H1 (cell line): ENCODE measurements around the gene FBXL17. TPM values are rescaled to one million over a fixed set of nuclear protein-coding genes. Genes with fewer than 3 reads are reported as not detected.

Experiments used
- ATF3 ChIP-seq: IDR thresholded peaks from 2 replicates; pipeline ENCODE4 v1.6.1; 2011; ENCODE audit warnings: low read depth, mild to moderate bottlenecking, low read length; ENCODE audit not compliant: insufficient read depth
- SP1 ChIP-seq: IDR thresholded peaks from 2 replicates; pipeline ENCODE4 v1.6.1; 2011; ENCODE audit warnings: low read depth, low read length
- polyA plus RNA-seq, 7 experiments: library from polyadenylated mRNA; depleted of rRNA in 3 of 7; stranded (reverse) in 5 of 7; unstranded in 2 of 7; fragments of >200 nt in 5 of 7; fragments of 200-250 nt in 2 of 7; gene quantifications; 1 replicate in 5 of 7; 2 replicates in 1 of 7; 4 replicates in 1 of 7; pipeline versions ENCODE4 v1.2.1 to v1.2.3, GENCODE V29; 2011 to 2013; ENCODE audit warnings: missing spikeins in 2 of 7, mixed read lengths in 2 of 7
- total RNA-seq: library from RNA; stranded (reverse); fragmentation: NEBNext Ultra II Directional; extraction: Animal tissue kit (Norgen Biotek cat#: 25700); gene quantifications from 2 replicates; pipeline ENCODE4 v1.2.1, GENCODE V29; 2021
- TF ChIP-seq, protein P1 (sequence below): IDR thresholded peaks from 2 replicates; pipeline ENCODE4 v1.6.1; 2011; ENCODE audit warnings: low read length, improper control_type of control experiment

The FBXL17 gene
- total and polyA plus RNA-seq, 2 of the 8 experiments (the other 6 are each of a cell fraction or from before 2014, with no cell fraction given) = 0.35 to 4.3 TPM

DNA sequence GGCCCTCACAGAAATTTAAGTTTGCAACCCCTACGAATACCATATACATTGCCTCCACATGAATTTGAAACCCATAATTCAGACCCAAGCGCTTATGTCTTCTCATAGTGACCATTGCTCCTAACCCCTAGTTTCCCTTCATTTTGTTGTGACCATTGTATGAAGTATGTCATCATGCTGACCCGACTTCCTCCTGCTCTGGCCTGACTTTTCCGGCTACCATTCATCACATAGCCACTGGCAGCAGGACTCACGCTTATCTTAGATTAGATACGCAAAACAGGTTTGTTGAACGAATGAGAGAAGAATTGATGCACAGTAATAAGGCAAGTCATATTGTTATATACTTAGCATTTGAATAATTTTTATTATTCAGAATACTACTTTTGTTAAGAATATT, 345.4 kb downstream of the FBXL17 start (continued):
- TF ChIP-seq, protein P1, sequence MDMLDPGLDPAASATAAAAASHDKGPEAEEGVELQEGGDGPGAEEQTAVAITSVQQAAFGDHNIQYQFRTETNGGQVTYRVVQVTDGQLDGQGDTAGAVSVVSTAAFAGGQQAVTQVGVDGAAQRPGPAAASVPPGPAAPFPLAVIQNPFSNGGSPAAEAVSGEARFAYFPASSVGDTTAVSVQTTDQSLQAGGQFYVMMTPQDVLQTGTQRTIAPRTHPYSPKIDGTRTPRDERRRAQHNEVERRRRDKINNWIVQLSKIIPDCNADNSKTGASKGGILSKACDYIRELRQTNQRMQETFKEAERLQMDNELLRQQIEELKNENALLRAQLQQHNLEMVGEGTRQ = no peak
- TF ChIP-seq SP1 (no peak), ATF3 (no peak)
